NB4 (cell line): ENCODE data around the gene FBXW11.

ENCODE experiments used
- DNase-seq: peaks from one replicate; pipeline ENCODE4 v3.0.0; 2010; ENCODE audit warnings: low read depth
- H3K4me3 ChIP-seq: one replicate; pipeline ENCODE4 v1.5.1; 2011; ENCODE audit warnings: mild to moderate bottlenecking, low read depth, low read length, moderate library complexity
- MYC ChIP-seq: IDR thresholded peaks from 2 replicates; pipeline ENCODE4 v1.6.1; 2011; ENCODE audit warnings: low read depth, low read length
- POLR2A ChIP-seq: IDR thresholded peaks from 2 replicates; pipeline ENCODE4 v1.6.1; 2011; ENCODE audit warnings: mild to moderate bottlenecking; ENCODE audit not compliant: insufficient read length; ENCODE audit errors: extremely low read depth
- TF ChIP-seq, protein P1 (sequence below): IDR thresholded peaks from 2 replicates; pipeline ENCODE4 v1.6.1; 2011; ENCODE audit warnings: low read depth, low read length
- TF ChIP-seq, protein P2 (sequence below): IDR thresholded peaks from one replicate; pipeline ENCODE4 v1.5.1; 2012; ENCODE audit warnings: low read depth, low read length

Gene FBXW11

DNA sequence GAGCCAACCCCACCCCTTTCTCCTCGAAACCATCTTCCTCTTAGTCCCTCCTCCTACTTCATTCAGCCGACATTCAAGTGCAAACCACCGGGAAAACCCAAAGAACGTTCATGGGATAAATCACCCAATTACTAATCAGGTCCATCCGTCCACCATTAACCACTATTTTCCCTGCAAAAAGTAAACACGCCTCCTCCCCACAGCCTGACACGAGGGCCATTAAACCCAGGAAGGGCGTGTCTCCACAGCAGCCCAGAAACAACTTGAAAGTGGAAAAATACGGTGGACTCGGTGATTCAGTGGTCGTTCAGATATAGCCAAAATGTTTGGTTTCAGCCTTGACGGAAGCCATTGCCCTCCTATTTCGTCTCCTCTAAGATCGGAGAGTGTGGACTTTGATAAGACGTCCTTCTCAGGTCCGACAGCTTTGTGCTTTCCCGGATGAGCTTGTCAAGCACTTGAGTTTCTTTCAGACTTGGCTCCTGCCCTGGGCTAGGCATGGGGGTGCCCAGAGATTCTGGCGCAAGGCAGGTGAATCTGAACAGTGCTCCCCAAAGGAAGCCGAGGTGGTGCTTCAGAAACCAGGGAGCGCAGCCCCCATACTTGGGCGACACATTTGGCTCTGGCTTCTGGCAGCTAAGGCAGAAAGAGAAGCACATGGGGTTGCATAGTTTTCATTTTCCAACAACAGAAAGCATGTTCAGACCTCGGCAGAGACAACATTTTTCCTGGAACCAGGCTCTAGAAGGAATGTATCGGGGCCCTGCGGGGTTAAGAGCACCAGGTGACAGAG, 164.3 kb downstream of the FBXW11 start:
- TF ChIP-seq, protein P1, sequence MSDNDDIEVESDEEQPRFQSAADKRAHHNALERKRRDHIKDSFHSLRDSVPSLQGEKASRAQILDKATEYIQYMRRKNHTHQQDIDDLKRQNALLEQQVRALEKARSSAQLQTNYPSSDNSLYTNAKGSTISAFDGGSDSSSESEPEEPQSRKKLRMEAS, result no peak
- TF ChIP-seq MYC (no peak), POLR2A (no peak)
- TF ChIP-seq, protein P2, sequence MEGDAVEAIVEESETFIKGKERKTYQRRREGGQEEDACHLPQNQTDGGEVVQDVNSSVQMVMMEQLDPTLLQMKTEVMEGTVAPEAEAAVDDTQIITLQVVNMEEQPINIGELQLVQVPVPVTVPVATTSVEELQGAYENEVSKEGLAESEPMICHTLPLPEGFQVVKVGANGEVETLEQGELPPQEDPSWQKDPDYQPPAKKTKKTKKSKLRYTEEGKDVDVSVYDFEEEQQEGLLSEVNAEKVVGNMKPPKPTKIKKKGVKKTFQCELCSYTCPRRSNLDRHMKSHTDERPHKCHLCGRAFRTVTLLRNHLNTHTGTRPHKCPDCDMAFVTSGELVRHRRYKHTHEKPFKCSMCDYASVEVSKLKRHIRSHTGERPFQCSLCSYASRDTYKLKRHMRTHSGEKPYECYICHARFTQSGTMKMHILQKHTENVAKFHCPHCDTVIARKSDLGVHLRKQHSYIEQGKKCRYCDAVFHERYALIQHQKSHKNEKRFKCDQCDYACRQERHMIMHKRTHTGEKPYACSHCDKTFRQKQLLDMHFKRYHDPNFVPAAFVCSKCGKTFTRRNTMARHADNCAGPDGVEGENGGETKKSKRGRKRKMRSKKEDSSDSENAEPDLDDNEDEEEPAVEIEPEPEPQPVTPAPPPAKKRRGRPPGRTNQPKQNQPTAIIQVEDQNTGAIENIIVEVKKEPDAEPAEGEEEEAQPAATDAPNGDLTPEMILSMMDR, result no peak
- DNase-seq, result no peak
- no peak overlapping the region for H3K4me3 ChIP-seq

DNA sequence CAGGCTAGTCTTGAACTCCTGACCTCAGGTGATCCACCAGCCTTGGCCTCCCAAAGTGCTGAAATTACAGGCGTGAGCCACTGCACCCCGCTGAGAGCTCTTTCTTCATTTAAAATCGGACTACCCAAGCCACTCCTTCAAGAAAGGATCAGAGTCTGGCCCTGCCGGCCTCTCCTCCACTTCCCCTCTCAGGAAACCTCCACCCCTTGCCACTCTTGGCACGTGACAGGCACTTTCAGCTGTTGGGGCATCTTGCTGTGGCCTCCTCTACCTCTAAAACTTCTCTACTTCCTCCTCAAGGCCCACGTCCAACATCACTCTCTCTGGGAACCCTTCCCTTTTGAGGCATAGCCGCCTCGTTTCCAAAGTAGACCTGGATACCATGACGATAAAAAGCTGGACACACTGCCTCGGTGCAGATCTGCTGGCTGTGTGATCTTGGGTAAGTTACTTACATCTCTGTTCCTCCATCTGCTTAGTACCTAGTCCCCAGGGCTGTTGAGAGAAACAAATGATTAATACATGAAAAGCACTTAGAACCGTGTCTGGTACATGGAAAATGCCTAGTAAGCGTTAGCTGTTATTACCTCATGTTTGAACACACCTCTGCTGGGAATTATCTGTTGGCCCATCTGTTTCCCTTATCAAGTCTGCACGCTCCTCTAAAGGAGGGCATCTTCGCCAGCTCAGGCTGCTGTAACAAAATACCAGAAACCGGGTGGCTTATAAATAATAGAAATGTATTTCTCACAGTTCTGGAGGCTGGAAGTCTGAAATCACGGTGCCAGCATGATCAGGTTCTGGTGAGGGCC, 165.5 kb downstream of the FBXW11 start:
- peak; percentile 84 for DNase-seq
- no peak overlapping the region for H3K4me3 ChIP-seq
- TF ChIP-seq, protein P2, result no peak
- TF ChIP-seq POLR2A (no peak), MYC (no peak)
- TF ChIP-seq, protein P1, result peak; percentile 89

DNA sequence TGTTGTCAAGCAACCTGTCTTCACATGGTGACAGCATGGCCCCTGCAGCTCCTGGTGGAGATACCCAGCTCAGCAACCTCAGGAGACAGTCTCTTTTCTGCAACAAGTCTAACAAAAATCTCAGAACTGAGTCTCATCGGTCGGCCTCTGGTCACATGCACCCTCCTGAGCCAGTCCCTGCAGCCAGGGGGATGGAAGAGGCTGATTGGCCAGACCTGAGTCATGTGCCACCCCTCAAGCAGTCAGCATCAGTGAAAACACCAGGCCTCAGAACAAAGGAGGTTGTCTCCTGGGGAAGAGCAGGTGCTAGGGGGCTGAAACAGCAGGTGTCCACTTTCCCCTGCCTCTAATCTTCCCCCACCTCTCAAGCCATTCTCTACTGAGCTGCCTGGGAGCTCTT, 166.4 kb downstream of the FBXW11 start:
- no peak overlapping the region for H3K4me3 ChIP-seq
- TF ChIP-seq POLR2A (no peak), MYC (no peak)
- TF ChIP-seq, protein P2, result no peak
- TF ChIP-seq, protein P1, result peak; percentile 21; the same call in 1 of the 2 replicates
- peak; percentile 44 for DNase-seq

DNA sequence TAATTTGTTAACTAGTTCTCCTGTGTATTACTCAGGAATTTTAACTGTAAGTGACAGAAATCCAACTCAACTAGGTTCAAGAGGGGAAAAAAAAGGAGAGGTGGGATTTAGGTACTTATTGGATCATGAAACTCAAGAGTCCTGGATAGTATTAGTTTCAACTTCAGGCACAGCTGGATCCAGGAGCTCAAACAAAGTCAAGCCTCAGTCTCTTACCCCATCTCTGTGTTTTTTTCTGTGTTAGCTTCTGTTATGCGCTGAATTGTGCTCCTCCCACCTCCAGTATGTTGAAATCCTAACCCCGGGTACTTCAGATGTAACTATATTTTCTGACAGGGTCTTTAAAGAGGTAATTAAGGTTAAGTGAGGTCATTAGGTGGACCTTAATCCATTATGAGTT, 167.3 kb downstream of the FBXW11 start:
- TF ChIP-seq MYC (no peak), POLR2A (no peak)
- TF ChIP-seq, protein P2, result no peak
- TF ChIP-seq, protein P1, result no peak
- peak; percentile 23 for DNase-seq

DNA sequence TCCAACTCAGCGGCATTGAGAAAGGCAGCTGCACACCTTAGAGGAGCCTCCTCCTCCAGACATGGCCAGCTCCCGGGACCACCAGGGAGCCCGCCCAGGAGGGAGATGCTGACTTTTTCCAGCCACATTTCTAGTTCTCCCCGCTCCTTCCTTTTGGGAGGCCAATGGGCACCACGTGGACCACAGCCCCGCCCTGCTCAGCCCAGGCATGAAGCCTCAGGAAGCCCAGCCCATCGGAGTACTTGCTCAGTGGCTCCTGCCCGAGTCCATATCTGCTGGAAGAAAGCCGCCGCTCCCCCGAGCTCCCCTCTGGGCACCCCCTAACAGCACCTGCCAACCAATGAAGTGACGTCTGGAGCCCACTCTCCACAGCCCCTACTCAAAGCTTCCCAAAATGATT, 168.4 kb downstream of the FBXW11 start:
- TF ChIP-seq, protein P2, result no peak
- TF ChIP-seq POLR2A, result no peak
- no peak for TF ChIP-seq MYC
- TF ChIP-seq, protein P1, result no peak
- no peak overlapping the region for H3K4me3 ChIP-seq
- DNase-seq, result no peak

More for the DNA sequence above, 167.3 kb downstream of the FBXW11 start:
- no peak overlapping the region for H3K4me3 ChIP-seq
